CD4-positive, alpha-beta T cell treated with Interleukin-17A for 4 hours (primary cell): Measurements from ENCODE around the gene GABRE.
"Not testable (repeated sequence)": the region's sequence is repeated elsewhere in the genome, so short reads cannot be mapped to it uniquely, and the experiment has no call there.

Experiments used
- DNase-seq: peaks from one replicate; pipeline ENCODE4 v3.0.0-alpha.2; 2020; ENCODE audit warnings: mixed read lengths

GABRE gene

DNA sequence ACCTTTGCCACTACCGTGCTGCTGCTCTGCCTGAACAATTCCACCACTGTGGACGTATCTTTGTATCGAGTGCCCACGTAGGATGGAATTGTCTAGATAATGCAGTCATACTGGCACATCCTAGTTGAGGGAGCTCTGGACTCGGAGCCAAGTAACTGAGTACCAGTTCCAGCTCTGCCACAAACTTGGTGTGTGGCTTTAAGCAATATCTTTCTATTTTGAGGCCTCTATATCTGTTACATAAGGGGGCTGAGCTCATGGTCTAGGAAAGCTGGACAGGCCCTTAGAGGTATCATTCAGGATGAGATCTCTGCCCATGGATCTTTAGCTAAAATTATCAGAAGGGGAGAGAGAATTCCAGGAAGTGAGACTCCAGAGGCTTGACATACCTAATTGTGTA lies 12.4 kb downstream of the GABRE start:
- no peak for DNase-seq

DNA sequence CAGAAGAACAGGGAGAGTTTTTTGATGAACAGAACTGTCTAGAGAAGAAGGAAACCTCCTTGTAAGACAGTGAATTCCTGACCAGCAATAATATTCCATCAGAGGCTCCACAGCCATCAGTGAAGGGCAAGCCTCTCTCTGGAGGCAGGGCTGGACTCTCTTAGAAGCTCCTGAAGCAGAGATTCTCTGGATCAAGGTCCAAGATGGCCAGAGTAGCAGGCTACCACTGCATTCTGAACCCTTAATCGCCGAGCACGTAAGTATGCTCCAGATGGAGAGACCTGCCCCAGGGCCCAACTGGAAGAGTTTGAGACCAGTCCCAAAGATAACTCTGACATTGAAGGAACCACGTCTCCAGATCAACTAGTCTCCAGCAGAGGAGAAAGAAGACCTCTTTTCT lies 16.4 kb downstream of the GABRE start:
- DNase-seq = no peak

DNA sequence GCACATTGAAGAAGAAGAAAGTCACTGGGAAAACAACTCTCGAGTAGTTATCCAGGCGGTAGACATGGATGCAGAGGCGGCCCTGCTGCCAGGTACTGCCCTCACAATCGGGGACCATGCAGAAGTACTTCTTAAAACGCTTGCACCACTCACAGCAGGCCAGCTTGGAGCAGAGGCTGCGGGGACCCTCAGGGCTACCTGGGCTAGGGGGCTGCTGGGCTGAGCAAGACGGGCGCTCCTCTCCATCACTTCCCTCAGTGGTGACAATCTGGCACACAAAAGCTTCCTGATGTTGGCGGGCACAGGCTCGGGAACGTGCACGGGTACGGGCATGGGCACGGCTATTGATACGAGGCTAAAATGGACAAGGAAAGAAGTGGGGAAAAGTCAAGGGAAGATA lies 19.7 kb downstream of the GABRE start:
- DNase-seq = no peak

DNA sequence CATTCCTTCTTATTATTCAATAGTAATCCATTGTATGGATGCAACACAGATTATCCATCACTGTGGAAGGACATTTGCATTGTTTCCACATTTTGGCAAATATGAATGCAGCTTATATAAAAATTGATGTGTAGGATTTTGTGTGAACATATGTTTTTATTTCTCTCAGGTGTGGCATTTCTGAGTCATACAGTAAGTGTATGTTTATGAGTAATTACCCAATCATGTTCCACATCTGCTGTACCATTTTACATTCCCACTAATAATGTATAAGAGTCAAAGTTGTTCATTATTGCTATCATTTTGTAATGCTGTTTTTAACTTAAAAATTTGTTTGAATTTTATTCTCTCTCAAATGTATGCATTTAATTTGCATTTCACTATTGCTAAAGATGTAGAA lies 36.3 kb downstream of the GABRE start:
- DNase-seq = no peak

DNA sequence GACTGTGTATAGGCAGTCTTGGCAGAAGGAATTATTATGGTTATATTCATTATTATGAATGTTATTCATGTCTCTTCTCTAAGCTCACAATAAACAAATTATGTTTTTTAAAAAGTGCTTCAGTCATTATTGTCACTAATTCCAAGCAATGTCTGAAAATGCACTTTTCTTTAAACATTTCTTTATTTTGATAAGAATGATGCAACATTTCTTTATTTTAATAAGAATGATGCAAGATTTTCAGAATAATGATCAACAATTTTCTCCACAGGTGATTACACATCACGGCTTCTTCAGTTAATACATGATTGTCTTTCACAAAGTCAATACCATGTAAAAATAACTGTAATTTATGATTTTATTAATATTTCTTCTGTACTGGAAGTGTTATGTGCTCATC lies 39.1 kb downstream of the GABRE start:
- no peak for DNase-seq

DNA sequence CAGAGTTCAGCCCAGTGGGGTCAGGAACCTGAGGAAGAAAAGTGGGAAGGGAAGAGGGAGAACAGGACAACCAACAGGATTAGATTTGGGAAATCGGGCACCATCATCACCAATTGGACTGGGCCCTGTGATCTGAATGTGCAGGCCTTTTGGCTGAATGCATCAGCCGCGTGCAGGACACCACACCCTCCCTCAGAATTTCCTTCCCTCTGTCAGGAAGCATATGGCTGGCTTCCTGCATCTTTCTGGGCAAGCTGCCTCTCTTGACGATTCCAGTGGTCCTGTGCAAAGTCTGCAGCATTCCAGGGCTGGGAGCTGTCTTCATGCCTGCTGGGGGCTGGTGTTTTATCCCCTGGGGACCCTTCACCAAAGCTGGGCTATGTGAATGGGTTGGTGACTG lies 45.4 kb downstream of the GABRE start:
- DNase-seq = no peak

DNA sequence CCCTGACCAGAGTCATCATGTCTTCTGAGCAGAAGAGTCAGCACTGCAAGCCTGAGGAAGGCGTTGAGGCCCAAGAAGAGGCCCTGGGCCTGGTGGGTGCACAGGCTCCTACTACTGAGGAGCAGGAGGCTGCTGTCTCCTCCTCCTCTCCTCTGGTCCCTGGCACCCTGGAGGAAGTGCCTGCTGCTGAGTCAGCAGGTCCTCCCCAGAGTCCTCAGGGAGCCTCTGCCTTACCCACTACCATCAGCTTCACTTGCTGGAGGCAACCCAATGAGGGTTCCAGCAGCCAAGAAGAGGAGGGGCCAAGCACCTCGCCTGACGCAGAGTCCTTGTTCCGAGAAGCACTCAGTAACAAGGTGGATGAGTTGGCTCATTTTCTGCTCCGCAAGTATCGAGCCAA lies 50.8 kb downstream of the GABRE start:
- no peak for DNase-seq

DNA sequence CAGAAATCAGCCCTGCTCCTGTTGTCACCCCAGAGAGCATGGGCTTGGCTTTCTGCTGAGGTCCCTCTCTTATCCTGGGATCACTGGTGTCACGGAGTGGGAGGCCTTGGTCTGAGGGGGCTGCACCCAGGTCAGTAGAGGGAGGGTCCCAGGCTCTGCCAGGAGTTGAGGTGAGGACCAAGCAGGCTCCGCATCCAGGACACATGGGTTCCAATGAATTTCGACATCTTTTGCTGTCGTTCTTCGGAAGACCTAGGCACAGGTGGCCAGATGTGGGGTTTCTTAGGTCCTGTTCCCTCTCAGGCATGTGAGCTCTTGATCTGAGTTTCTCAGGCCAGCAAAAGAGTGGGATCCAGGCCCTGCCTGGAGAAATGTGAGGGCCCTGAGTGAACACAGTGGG lies 51.8 kb downstream of the GABRE start:
- no peak for DNase-seq

DNA sequence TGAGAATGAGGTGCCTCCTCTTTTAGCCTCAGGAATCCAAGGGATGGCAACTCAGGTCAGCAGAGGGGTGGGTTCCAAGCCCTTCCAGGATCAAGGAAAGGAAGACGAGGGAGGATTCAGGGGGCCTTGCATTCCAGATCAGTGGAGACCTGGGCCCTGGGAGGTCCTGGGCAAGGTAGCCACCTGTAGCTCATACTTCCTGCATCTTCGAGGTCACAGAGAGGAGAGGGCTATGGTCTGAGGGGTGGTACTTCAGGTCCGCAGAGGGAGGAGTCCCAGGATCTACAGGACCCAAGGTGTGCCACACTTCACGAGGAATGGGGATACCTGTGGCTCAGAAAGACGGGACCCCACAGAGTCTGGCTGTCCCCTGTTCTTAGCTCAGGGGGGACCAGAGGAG lies 52.6 kb downstream of the GABRE start:
- DNase-seq = no peak

DNA sequence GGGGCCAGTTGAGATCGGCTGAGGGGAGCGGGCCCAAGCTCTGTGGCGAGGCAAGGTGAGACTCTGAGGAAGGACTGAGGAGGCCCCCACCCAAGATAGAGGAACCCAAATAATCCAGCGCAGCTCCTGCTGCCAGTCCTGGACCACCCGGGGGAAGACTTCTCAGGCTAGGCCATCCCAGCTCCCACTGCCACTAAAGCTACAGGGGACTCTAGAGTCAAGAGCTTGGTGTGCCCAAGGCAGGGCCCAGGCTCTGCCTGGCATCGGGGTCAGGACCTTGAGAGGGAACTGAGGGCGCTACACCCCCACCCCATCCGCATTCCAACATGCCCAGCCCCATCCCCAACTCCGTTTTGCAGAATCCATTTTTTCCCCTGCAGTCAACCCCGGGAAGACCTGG lies 53.2 kb downstream of the GABRE start:
- DNase-seq = no peak

DNA sequence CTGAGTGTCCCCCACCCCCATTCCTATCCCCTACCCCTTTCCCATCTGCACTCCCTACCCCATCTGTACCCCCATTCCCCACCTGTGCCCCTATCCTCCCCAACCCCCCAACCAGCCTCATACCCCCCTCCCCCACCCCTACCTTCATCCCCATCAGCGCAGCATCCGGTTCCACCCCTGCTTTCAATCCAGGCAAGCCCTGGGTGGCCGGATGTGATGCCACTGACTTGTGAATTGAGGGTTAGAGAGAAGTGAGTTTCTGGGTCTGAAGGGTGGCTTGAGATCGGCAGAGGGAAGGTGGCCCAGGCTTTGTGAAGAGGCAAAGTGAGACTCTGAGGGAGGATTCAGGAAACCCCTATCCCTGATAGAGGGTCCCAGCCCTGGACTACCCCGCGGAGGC lies 53.9 kb downstream of the GABRE start:
- DNase-seq = no peak

DNA sequence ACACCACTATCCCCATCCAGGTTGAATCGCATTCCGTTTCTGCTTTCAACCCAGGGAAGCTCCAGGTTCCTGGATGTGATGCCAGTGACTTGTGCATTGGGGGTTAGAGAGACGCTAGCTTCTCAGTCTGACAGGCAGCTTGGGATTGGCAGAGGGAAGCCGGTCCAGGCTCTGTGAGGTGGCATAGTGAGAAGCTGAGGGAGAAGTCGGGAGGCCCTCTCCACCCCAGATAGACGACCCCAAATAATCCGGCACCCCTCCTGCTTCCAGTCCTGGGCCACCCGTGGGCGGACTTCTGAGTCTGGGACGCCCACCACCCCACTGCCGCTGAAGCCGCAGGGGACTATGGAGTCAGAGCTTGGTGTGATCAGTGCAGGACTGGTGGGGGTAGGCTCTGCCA lies 54.4 kb downstream of the GABRE start:
- no peak for DNase-seq

DNA sequence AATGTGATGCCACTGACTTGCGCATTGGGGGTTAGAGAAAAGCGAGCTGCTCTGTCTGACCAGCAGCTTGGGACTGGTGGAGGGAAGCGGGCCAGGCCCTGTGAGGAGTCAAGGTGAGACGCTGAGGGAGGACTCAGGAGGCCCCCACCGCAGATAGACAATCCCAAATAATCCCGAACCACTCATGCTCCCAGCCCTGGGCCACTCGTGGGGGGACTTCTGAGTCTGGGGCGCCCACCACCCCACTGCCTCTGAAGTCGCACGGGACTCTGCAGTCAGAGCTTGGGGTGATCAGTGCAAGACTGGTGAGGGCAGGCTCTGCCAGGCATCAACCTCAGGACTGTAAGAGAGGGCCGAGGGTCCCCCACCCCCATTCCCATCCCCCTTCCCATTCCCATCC lies 54.9 kb downstream of the GABRE start:
- no peak for DNase-seq

DNA sequence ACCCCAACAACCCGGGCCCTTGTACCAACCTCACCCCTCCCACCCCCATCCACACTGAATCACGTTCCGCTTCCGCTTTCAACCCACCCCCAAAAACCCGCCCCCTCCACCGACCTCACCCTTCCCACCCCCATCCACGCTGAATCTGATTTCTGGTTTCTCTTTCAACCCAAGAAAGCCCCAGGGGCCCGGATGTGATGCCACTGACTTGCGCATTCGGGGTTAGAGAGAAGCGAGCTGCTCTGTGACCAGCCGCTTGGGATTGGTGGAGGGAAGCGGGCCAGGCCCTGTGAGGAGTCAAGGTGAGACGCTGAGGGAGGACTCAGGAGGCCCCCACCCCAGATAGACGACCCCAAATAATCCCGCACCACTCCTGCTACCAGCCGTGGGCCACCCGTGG lies 55.7 kb downstream of the GABRE start:
- DNase-seq = not testable (repeated sequence)

DNA sequence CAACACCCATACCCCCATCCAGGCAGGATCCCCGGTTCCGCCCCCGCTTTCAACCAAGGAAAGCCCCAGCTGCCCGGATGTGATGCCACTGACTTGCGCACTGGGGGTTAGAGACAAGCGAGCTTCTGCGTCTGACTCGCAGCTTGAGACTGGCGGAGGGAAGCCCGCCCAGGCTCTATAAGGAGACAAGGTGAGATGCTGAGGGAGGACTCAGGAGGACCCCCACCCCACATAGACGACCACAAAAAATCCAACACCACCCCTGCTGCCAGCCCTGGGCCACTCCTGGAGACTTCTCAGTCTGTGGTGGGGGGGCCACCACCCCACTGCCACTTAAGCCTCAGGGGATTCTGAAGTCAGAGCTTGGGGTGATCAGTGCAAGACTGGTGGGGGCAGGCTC lies 61.7 kb downstream of the GABRE start, which contains the start of gene MAGEA4:
MAGEA4 (plus strand) TSS at position 110 of the 400 bp plus-strand sequence. CDS start 10,776 bp downstream, outside the sequence.
- DNase-seq = no peak

DNA sequence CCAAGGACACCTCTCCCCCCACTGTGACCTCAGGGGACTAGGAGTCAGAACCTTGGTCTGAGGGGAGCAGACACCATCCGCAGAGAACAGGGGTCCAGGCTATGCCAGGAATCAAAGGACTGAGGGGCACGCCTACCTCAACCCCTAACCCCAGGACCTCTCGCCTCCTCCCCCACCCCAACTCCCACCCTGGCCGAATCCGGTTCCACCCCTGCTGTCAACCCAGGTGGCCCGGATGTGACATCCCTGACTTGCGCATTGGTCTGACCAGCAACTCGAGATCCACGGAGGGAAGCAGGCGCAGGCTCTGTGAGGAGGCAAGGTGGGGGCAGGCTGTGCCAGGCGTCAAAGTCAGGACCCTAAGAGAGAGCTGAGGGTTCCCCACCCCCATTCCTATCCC lies 62.3 kb downstream of the GABRE start:
- DNase-seq = no peak

DNA sequence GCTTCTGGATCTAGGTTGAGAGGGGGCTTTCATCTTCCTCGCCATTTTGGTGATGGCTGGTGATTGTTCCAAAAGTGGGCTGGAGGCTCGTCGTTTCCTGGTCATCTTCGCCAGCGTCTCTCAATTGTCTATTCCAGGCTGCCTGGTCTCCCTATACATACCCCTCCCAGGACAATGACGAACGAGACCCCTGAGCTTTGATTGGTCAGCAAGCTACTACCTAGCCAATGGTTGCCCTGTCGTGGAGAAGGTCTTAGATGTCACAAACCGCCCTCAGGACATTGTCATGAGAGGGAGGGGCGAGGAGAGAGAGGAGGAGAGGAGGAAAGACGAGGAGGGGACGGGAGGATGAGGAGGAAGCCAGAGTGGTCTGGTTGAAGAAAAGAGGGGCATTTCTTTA lies 69.5 kb downstream of the GABRE start:
- DNase-seq = no peak
